Glomerular endothelial cell (primary cell): ENCODE measurements around the gene TPRA1. TPM values are rescaled to one million over a fixed set of nuclear protein-coding genes. Genes with fewer than 3 reads are reported as not detected.
"Not testable (repeated sequence)": the region's sequence is repeated elsewhere in the genome, so short reads cannot be mapped to it uniquely, and the experiment has no call there.

ENCODE experiments used
- DNase-seq: peaks from one replicate; pipeline ENCODE4 v3.0.0-alpha.2; 2011; ENCODE audit warnings: low read depth, low spot score; ENCODE audit errors: extremely low read depth
- total RNA-seq: library from RNA; depleted of rRNA; stranded (reverse); fragments of >200 nt; gene quantifications from 2 replicates; pipeline ENCODE4 v1.2.3, GENCODE V29; 2015

TPRA1 gene
- total RNA-seq, 1 donor from 2014 or later, result 59.3 TPM

GRCh38 chr3:127616836-127617605, 26.5 kb upstream of the TPRA1 start:
- DNase-seq, result no peak

DNA sequence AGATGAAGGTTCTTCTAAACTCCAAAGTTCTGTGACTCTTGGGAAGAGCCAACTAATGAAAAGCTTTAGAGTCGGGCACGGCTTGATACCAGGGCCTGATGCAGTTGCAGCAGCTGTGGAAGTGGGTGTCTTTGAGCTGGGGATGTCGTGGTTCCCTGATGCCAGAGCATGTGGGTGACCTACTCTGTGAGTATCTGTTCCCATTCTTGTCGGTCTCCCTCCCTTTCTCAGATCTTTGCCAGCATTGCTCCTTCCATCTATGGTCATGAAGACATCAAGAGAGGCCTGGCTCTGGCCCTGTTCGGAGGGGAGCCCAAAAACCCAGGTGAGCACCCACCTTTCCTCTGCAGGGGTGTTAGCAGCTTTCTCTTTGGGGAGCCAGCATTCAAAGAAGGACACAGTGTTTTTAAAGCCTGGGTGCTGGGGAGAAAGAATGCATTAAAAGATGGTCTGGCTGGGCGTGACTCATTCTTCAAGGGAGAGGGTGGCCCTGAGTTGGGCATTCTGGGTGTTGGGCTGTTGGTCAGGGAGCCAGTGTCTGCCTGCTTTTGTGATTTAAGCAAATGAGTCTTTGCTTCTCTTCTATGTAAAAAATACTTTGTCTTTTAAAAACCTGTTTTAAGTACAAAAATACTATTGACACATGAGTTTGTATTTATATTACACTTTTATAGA, 25.2 kb upstream of the TPRA1 start:
- DNase-seq, result no peak

GRCh38 chr3:127614928-127615589, 24.5 kb upstream of the TPRA1 start:
- DNase-seq, result no peak

DNA sequence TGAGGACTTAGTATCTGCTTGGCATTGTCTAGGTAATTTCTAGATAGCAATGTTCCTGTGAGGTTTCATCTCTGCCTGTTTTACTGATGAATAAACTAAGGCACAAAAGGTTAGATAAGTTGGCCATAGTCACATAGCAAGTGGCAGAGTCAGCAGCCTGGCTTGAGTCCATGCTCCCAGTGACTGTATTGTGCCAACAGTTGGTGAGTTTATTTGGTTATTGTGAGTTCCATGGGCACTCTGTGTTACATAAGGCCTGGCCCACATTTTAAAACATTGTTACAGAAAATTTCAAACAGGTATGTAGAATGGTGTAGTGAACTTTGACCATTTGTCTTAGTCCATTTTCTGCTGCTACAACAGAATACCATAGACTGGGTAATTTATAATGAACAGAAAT, 22.9 kb upstream of the TPRA1 start:
- no peak for DNase-seq

GRCh38 chr3:127612966-127613365, 22.4 kb upstream of the TPRA1 start:
- no peak for DNase-seq

DNA sequence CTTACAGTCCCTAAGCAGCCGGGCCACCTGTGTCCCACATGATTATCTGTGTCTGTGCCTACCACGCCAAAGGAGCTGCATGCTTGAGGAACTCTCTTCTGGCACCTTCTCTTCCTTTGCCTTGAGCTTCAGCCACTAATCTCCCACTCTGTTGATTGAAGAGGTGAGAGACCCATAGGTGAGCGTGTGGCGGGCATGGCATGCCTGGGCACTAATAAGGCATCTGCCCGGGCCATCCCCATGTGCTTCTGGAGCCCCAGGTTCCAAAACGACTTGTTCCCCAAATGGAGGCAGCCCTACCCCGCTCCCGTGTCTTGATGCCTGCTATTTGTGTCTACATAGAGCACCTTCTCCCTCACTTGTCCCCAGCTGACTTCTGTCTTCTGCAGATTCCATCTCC, 20.7 kb upstream of the TPRA1 start:
- DNase-seq, result no peak

DNA sequence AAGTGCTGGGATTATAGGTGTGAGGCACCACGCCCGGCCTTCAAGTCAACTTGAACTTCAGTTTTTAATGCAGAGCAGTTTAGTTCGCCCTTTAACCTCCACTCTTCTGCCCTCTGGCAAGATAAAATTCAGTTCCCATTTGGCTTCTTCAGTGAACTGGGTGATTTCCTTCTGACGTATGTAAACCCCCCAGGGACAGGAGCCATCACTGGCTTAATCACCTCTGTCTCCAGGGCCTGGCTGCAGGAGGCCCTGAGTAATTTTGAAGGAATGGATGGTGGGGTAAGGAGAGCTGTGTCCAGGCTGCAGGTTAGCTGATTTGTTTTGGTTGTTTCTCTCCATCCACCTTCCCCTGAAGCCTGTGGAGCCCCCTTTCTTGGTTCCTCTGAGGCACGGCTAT, 19.6 kb upstream of the TPRA1 start:
- no peak for DNase-seq

DNA sequence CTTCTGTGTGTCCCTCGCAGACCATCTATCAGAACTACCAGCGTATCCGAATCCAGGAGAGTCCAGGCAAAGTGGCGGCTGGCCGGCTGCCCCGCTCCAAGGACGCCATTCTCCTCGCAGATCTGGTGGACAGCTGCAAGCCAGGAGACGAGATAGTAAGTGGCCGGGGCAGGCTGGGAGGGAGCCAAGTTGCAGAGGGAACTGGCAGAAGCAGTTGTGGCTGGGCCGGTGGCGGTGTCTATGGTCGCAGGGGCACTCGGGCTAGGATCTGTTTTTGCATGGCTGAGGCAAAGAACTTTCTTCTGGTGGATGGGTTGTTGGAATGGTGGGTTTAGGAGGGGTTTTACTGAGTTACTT, 17.8 kb upstream of the TPRA1 start:
- DNase-seq, result no peak

DNA sequence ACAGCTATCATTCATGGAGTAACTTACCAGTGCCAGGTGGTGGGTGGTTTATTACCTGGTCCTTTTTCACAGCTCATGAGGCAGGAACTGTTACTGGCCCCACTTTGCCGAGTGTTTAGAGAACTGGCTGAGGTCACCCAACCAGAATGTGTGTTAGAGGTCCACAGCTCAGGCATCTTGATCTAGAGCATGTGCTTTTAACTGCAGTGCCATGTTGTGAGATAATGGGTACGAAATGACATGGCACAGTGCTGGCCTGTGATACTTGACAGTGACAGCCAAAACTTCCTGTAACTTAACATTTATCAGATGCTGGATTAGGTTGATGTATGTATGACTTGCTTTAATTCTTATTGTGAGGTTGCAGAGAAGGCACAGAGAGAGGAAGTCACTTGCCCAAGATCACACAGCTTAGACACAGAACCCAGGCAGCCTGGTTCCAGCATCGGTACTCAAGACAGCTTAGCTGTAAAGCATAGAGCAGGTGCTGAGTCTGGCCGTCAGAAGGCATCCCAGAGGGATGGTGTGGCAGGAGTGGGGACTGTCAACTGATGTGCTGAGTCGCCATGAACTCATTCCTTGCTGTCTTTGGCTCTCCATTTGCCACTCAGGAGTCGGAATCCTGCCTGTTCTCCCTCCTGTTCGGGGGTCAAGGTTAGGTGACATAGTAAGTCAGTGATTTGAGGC, 17.3 kb upstream of the TPRA1 start:
- no peak for DNase-seq

GRCh38 chr3:127606981-127607595, 16.6 kb upstream of the TPRA1 start:
- no peak for DNase-seq

DNA sequence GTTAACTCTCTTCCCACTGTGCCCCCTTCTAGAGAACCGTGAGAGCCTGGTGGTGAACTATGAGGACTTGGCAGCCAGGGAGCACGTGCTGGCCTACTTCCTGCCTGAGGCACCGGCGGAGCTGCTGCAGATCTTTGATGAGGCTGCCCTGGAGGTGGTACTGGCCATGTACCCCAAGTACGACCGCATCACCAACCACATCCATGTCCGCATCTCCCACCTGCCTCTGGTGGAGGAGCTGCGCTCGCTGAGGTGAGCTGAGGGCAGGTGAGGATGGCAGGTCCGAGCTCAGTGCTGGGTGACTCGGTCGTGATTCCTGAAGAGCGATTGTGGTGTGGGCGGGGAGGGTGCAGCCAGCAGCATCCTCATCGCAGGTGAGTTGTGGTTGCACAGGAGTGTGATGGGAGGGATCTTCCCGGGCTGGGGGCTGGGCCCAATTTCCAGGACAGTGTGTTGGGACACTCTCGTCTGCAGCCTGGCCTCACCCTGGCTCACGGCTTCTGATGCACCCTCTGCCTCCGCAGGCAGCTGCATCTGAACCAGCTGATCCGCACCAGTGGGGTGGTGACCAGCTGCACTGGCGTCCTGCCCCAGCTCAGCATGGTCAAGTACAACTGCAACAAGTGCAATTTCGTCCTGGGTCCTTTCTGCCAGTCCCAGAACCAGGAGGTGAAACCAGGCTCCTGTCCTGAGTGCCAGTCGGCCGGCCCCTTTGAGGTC, 15.7 kb upstream of the TPRA1 start:
- no peak for DNase-seq

DNA sequence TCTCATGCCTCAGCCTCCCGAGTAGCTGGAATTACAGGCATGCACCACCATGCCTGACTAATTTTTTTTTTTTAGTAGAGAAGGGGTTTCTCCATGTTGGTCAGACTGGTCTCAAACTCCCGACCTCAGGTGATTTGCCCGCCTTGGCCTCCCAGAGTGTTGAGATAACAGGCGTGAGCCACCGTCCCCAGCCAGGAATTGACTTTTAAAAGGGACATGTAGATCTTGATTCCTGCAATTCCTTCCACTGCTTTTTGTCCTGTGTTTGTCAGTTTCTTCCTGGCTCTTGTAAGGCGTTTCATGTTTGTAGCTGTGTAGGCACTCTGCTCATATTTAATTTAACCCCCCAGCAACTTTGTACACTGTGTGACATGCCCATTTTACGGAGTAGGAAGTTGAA, 15.0 kb upstream of the TPRA1 start:
- DNase-seq, result not testable (repeated sequence)

DNA sequence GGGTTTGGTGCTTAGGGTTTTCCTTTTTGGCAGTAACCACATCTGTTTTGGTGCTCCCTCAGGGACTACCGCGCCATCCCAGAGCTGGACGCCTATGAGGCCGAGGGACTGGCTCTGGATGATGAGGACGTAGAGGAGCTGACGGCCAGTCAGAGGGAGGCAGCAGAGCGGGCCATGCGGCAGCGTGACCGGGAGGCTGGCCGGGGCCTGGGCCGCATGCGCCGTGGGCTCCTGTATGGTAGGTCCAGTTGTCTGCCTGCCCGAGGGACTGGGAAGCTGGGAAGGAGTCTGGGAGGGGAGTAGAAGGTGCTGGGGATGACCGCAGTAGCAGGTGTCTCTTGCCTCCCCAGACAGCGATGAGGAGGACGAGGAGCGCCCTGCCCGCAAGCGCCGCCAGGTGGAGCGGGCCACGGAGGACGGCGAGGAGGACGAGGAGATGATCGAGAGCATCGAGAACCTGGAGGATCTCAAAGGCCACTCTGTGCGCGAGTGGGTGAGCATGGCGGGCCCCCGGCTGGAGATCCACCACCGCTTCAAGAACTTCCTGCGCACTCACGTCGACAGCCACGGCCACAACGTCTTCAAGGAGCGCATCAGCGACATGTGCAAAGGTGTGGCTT, 14.1 kb upstream of the TPRA1 start:
- DNase-seq, result no peak

- no peak for DNase-seq
Observed at GRCh38 chr3:127604035-127604434, 13.5 kb upstream of the TPRA1 start.

GRCh38 chr3:127600749-127601456, 10.4 kb upstream of the TPRA1 start:
- no peak for DNase-seq

- DNase-seq, result no peak
Observed at GRCh38 chr3:127598841-127599570, 8.5 kb upstream of the TPRA1 start.

GRCh38 chr3:127597020-127597771, 6.7 kb upstream of the TPRA1 start:
- DNase-seq, result no peak

- DNase-seq, result no peak
Observed at GRCh38 chr3:127595303-127595702, 4.8 kb upstream of the TPRA1 start.
